Occipital lobe (tissue), 2 donors: ENCODE measurements around the gene GLA. TPM values are rescaled to one million over a fixed set of nuclear protein-coding genes. Genes with fewer than 3 reads are reported as not detected.
A peak's percentile ranks its signal among the peaks of the same experiment; 100 is the strongest.

Experiments
- DNase-seq: peaks from one replicate; lab custom pipeline; 2025; lab: John Stamatoyannopoulos, UW
- total RNA-seq: library from RNA; depleted of rRNA; stranded (reverse); fragments of >200 nt; gene quantifications from one replicate; pipeline ENCODE4 v1.2.3, GENCODE V29; 2014

The GLA gene
- total RNA-seq: 20.7 TPM

- DNase-seq: peak; percentile 82
Observed at GRCh38 chrX:101407748-101408531, at the start of gene GLA, which contains the start of gene HNRNPH2. Gene GLA (minus strand): TSS chrX:101407925. CDS start chrX:101407903, 22 bp downstream. Gene HNRNPH2 (plus strand): TSS chrX:101408222. CDS start chrX:101411989, 3,767 bp downstream.

GRCh38 chrX:101452056-101452455 lies 44.3 kb upstream of the GLA start:
- DNase-seq: no peak

DNA sequence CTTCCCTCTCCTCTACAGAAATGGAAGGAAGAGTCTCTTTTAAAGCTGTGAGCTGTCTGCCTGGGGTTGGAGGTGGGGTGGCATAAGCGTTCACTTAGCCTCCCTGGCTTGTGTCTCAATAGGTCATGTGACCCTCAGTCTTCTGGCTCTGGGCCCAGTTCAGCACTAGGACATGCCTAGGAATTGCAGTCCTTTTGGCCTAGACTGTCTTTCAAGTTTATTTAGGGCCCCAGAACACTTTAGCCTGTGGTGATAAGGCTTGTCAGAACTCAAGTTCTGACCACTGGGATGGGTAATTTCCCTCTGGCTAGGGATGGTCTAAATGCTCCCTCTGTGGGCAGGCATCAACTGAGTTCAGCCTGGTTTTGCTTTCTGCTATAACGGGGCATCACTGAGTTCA lies 43.2 kb upstream of the GLA start:
- DNase-seq: no peak

GRCh38 chrX:101450085-101450484 lies 42.4 kb upstream of the GLA start:
- DNase-seq: no peak

- DNase-seq: no peak
Observed at GRCh38 chrX:101449279-101449678, 41.6 kb upstream of the GLA start.

- DNase-seq: no peak
Observed at GRCh38 chrX:101442085-101442484, 34.4 kb upstream of the GLA start.

DNA sequence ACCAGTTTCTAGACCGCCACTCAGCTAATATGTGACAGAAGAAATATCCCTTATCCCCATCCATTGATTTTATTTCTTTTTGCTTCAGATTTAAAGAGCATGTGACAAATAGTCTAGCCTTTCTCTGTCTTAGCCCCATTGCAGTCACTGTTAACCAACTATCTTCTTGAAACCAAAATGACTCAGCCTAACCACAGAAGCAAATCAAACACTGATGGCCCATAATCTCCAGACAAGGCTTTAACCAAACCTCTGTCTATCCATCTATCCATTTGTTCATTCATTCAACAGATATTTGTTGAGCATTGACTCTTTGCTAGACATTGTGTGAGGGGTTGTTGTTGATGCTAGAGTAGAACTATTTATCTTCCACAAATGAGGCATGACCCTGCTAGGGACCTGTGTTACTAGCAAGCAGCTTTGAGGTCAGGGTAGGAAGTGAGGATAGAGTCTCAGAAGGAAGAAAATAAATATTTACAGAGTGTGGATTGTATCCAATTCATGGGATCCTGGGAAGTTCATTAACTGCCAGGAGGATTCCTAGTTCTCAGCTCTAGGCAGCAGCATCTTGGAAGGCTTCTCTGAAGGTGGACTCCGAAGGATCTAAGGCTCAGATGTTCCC lies 22.8 kb upstream of the GLA start:
- no peak for DNase-seq

DNA sequence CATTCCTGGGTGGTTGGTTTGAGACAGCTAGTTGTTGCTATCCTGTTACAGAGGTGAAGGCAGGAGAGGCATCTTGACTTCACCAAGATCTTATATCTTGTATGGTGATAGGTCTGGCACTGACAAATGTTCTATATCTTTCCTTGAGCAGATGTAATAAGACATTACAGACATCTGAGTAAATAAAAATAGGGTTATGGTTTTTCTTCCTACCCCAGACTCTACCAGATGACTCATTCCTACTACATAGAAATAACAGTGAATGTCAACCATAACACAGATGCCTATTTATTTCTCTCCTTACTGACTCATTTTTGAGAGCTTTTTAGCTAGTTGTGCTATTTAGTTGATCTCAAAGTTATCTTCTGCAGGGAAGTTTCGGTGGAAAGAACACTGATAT lies 22.2 kb upstream of the GLA start:
- DNase-seq: no peak

- no peak for DNase-seq
Observed at GRCh38 chrX:101427954-101428353, 20.2 kb upstream of the GLA start.

GRCh38 chrX:101419489-101419888 lies 11.8 kb upstream of the GLA start:
- DNase-seq: no peak

DNA sequence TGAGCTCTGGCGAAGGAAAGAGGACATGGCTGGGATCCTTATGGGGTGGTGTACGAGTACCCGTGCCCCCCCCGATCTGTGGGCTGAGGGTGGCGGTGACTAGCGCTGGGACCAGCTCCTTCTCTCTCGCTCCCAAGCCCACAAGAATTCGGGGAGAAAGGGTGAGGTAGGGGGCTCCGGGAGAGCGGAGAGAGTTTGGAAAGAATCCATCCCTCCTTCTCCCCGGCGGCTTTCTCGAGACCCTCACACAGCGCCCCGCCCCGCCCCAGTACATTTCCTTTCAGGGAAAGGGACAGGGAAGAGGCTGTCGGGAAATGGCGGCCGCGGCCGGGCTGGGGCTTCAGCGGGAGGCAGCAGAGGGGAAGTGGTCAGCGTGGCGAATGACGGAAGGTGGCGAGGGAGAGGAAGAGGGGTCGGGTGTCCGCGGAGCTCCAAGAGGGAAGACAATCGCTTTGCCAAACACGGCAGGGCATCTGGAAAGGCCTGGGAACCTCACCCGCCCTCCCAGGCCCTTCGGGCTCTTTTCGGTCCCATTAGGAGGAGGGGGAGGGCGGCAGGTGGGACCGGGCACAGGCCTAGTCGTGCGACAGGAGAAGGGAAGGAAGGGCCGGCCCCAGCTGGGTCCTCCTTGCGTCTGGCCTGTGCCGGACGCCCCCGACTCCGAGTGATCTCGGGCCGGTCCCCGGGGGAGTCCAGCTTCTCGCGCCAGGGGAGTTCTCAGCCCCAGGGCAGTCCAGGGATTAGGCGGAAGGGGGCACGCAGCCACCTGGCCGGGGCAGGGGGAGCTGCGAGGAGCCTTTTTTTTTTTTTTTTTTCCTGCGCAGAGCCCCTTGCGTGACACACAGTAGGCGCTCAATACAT lies 10.5 kb upstream of the GLA start:
- DNase-seq: peak; percentile 55

DNA sequence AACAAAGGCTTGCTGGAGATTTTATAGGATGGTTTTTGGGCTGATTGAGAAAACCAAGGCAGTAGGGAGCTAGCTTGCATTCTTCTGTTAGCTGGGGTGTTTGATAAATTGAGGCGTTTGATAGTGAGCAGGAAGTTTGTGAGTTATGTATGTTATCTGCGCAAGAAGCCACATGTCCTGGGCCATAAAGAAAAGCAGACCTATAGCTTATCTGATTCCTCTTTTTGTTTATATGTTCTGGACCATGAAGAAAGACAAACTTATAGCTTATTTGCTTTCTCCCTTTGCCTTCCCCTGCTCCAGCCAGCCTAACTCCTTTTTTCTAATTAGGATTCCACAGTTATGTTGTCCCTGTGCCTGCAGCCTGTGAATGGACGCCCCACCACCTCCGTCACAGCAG lies 9.5 kb upstream of the GLA start:
- no peak for DNase-seq

DNA sequence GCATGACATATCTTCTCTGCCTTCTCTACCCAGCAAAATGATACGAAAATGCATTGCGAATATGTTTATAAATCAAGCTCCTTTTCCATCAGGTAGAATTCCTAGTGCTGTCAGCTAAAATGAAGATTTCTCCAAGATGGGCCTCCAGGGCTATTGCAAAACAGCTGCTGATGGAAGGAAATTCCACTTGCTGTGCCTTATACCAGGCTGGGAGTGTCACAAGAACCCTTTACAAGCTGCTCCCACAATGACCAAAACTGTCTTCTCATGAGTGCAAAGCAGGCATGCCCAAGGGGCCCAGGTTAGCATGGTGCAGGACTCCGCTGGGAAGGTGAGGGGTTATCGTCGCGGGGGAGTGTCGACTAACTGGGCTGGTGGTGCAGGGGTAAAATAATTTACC lies 9.0 kb upstream of the GLA start:
- DNase-seq: no peak

GRCh38 chrX:101415180-101416145 lies 7.7 kb upstream of the GLA start:
- peak; percentile 3 for DNase-seq

DNA sequence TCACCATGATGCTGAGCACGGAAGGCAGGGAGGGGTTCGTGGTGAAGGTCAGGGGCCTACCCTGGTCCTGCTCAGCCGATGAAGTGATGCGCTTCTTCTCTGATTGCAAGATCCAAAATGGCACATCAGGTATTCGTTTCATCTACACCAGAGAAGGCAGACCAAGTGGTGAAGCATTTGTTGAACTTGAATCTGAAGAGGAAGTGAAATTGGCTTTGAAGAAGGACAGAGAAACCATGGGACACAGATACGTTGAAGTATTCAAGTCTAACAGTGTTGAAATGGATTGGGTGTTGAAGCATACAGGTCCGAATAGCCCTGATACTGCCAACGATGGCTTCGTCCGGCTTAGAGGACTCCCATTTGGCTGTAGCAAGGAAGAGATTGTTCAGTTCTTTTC lies 4.3 kb upstream of the GLA start:
- DNase-seq: no peak

GRCh38 chrX:101410461-101410860 lies 2.7 kb upstream of the GLA start:
- no peak for DNase-seq

GRCh38 chrX:101409043-101409442 lies 1.3 kb upstream of the GLA start:
- no peak for DNase-seq

- no peak for DNase-seq
Observed at GRCh38 chrX:101408532-101408841, 762 bp upstream of the GLA start.

GRCh38 chrX:101407167-101407747 lies 468 bp downstream of the GLA start:
- no peak for DNase-seq

- DNase-seq: no peak
Observed at GRCh38 chrX:101399825-101400224, 7.9 kb downstream of the GLA start.

DNA sequence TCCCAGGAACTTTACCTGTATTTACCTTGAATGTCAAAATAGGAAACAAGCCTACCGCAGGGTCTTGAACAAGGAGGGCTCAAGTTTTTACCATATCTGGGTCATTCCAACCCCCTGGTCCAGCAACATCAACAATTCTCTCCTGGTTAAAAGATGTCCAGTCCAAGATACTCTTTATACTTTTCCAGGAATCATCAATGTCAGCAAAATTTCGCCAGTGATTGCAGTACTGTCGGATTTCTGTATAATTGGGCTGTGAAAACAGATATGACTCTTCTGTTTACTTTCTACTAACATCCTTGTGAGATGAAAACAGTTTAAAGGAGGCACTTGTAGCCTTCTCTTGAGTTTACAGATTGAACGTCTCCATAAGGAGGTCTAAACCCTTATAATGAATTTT lies 9.0 kb downstream of the GLA start:
- DNase-seq: no peak
